GM10266 (cell line): ENCODE data around the gene POLE.

Source experiments
- DNase-seq: peaks from one replicate; pipeline ENCODE4 v3.0.0; 2012; ENCODE audit errors: extremely low spot score
- TF ChIP-seq, protein P1 (sequence below): IDR thresholded peaks from 2 replicates; pipeline ENCODE4 v1.5.1; 2012; ENCODE audit warnings: mild to moderate bottlenecking, low read depth; ENCODE audit not compliant: control insufficient read depth, insufficient read depth; ENCODE audit errors: missing control alignments

POLE gene

DNA sequence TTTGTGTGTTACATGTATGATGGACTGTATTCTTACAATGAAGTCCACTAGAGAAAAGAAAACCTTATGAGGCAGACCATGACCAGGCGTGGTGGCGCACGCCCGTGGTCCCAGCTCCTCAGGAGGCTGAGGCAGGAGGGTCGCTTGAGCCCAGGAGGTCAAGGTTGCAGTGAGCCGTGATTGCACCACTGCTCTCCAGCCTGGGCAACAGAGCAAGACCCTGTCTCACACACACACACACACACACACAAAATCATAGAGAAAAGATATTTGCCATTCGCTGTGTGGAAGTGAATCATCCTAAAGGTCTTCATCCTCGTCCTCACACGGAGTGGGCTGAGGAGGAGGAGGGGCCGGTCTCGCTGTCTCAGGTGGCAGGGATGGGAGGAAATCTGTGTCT is 109.0 kb downstream of the POLE start:
- TF ChIP-seq, protein P1, sequence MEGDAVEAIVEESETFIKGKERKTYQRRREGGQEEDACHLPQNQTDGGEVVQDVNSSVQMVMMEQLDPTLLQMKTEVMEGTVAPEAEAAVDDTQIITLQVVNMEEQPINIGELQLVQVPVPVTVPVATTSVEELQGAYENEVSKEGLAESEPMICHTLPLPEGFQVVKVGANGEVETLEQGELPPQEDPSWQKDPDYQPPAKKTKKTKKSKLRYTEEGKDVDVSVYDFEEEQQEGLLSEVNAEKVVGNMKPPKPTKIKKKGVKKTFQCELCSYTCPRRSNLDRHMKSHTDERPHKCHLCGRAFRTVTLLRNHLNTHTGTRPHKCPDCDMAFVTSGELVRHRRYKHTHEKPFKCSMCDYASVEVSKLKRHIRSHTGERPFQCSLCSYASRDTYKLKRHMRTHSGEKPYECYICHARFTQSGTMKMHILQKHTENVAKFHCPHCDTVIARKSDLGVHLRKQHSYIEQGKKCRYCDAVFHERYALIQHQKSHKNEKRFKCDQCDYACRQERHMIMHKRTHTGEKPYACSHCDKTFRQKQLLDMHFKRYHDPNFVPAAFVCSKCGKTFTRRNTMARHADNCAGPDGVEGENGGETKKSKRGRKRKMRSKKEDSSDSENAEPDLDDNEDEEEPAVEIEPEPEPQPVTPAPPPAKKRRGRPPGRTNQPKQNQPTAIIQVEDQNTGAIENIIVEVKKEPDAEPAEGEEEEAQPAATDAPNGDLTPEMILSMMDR, result no peak
- no peak for DNase-seq

DNA sequence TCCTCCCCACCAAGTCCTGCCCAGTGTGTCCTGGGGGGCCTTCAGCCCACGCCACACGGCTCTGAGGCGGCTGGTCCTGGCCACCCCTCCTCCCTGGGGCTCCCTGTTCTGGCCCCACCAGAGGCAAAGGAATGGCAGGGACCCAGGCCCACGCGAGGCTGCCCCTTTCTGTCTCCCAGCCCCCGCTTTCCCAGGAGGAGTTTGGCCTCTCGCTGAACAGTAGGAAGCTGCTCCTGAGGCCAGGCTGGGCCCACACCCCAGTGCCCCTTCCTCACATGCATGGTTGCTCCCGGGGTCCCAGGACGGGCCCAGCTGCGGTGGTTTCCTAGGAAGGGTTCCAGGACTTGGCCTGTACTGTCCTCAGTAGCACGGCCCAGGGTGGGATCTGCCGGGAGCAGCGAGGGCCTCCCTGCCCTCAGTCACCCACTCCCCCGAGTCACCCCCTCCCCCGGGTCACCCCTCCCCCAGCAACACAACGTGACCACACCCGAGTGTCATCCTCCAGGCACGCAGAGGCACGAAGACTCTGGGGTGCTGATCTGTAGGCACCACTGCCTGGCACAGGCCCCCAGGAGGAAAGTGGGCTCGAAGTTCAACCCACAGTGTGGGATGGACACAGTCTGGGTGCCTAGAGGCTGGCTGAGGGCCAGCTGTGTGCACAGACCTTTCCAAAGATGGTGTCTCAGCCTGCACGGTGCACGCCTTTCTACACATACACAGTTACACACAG is 109.8 kb downstream of the POLE start:
- TF ChIP-seq, protein P1, result no peak
- no peak for DNase-seq

- TF ChIP-seq, protein P1, result no peak
- DNase-seq, result no peak
Observed at GRCh38 chr12:132576701-132577100, 110.4 kb downstream of the POLE start.

DNA sequence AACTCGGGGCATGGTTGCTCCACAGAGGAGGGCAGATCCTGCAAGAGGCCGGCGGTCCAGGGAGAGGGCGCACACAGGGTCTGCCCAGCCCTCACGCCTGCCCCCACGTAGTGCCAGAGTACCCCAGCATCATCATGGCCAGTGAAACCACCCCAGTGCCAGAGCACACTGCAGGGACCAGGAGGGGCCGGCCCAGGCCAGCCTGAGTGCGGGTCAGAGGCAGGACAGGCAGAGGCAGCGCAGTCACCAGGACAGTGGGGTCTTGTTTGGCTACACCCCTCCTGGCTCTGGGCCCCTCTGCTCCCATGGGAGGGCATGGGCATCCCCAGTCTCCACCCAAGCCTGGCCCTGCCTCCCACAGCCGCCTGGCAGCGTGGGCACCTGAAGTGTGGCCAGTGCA is 111.5 kb downstream of the POLE start:
- TF ChIP-seq, protein P1, result no peak
- DNase-seq, result no peak

- no peak for DNase-seq
- TF ChIP-seq, protein P1, result no peak
Observed at GRCh38 chr12:132574271-132574996, 112.7 kb downstream of the POLE start.
